HepG2 (cell line): ENCODE measurements around the gene TYROBP. TPM values are rescaled to one million over a fixed set of nuclear protein-coding genes. Genes with fewer than 3 reads are reported as not detected.
A peak's percentile ranks its signal among the peaks of the same experiment; 100 is the strongest.

Source experiments
- ARHGAP35 ChIP-seq: sonication (generic); formaldehyde crosslinking; IDR thresholded peaks from 2 replicates; pipeline ENCODE4 v1.9.0; 2022; ENCODE audit warnings: mild to moderate bottlenecking, inconsistent platforms, moderate library complexity, missing genetic modification reagents, borderline replicate concordance
- BORCS8-MEF2B ChIP-seq: sonication (generic); formaldehyde crosslinking; IDR thresholded peaks from 2 replicates; pipeline ENCODE4 v1.8.0; 2022; ENCODE audit warnings: mild to moderate bottlenecking, missing genetic modification reagents
- CBFB ChIP-seq: sonication (generic); formaldehyde crosslinking; IDR thresholded peaks from 2 replicates; pipeline ENCODE4 v1.4.0; 2020; ENCODE audit warnings: missing genetic modification reagents
- CCAR2 ChIP-seq: fragments of 200-400 bp; formaldehyde crosslinking; optimal IDR thresholded peaks from 2 replicates; pipeline ENCODE3; 2018; ENCODE audit warnings: low read depth, mild to moderate bottlenecking, low read length, moderate library complexity
- CHCHD3 ChIP-seq: sonication (generic); formaldehyde crosslinking; IDR thresholded peaks from 2 replicates; pipeline ENCODE4 v1.8.0; 2022; ENCODE audit warnings: mild to moderate bottlenecking, missing genetic modification reagents, moderate library complexity
- FIP1L1 ChIP-seq: fragments of 200-400 bp; formaldehyde crosslinking; IDR thresholded peaks from 2 replicates; pipeline ENCODE4 v1.6.1; 2018; ENCODE audit warnings: low read depth, mild to moderate bottlenecking, low read length, moderate library complexity, borderline replicate concordance; ENCODE audit not compliant: insufficient read depth
- FOSL2 ChIP-seq: sonication (generic); formaldehyde crosslinking; IDR thresholded peaks from 2 replicates; pipeline ENCODE4 v1.4.0; 2020; ENCODE audit warnings: missing genetic modification reagents
- FOXA3 ChIP-seq: IDR thresholded peaks from 2 replicates; pipeline ENCODE4 v1.6.1; 2016; ENCODE audit warnings: missing genetic modification reagents, missing compliant biosample characterization
- GLI4 ChIP-seq: sonication (generic); formaldehyde crosslinking; IDR thresholded peaks from 2 replicates; pipeline ENCODE4 v1.5.1; 2020; ENCODE audit warnings: missing genetic modification reagents, mild to moderate bottlenecking, moderate library complexity, borderline replicate concordance
- GTF2F1 ChIP-seq: fragments of 150-350 bp; IDR thresholded peaks from 2 replicates; pipeline ENCODE4 v1.6.1; 2014; ENCODE audit warnings: low read length
- KLF11 ChIP-seq: IDR thresholded peaks from 2 replicates; pipeline ENCODE4 v1.6.1; 2016; ENCODE audit warnings: missing compliant biosample characterization
- MTA1 ChIP-seq: sonication (generic); formaldehyde crosslinking; IDR thresholded peaks from 2 replicates; pipeline ENCODE4 v1.4.0; 2020; ENCODE audit warnings: missing genetic modification reagents, mild to moderate bottlenecking, borderline replicate concordance
- NONO ChIP-seq, 2 experiments: fragments of 450-650 bp in 1 of 2; sonication (generic) in 1 of 2; formaldehyde crosslinking in 1 of 2; IDR thresholded peaks in 1 of 2; conservative IDR thresholded peaks in 1 of 2; 2 replicates each; pipeline versions ENCODE4 v1.6.1 to v1.8.0; 2017 to 2022; ENCODE audit warnings: mild to moderate bottlenecking in 1 of 2, missing genetic modification reagents in 1 of 2, moderate library complexity in 1 of 2
- SRSF1 ChIP-seq: fragments of 200-400 bp; formaldehyde crosslinking; optimal IDR thresholded peaks from 2 replicates; pipeline ENCODE3; 2017; ENCODE audit warnings: mild to moderate bottlenecking, low read depth, low read length, moderate library complexity
- ZBTB42 ChIP-seq: sonication (generic); formaldehyde crosslinking; IDR thresholded peaks from 2 replicates; pipeline ENCODE4 v1.5.0; 2020; ENCODE audit warnings: mild to moderate bottlenecking, missing genetic modification reagents
- ZBTB7A ChIP-seq: sonication (generic); formaldehyde crosslinking; IDR thresholded peaks from 2 replicates; pipeline ENCODE4 v1.8.0; 2022; ENCODE audit warnings: mild to moderate bottlenecking, missing genetic modification reagents
- ZKSCAN5 ChIP-seq: sonication (generic); formaldehyde crosslinking; IDR thresholded peaks from 2 replicates; pipeline ENCODE4 v1.5.1; 2020; ENCODE audit warnings: mild to moderate bottlenecking, missing genetic modification reagents
- ZNF24 ChIP-seq: fragments of 450-650 bp; IDR thresholded peaks from 2 replicates; pipeline ENCODE4 v1.6.1; 2017; ENCODE audit warnings: antibody characterized with exemption, mild to moderate bottlenecking
- ZNF263 ChIP-seq: sonication (generic); formaldehyde crosslinking; IDR thresholded peaks from 2 replicates; pipeline ENCODE4 v1.4.0; 2020; ENCODE audit warnings: missing genetic modification reagents
- ZNF44 ChIP-seq: sonication (generic); formaldehyde crosslinking; IDR thresholded peaks from 2 replicates; pipeline ENCODE4 v1.5.1; 2020; ENCODE audit warnings: mild to moderate bottlenecking, missing genetic modification reagents
- ZNF570 ChIP-seq: sonication (generic); formaldehyde crosslinking; IDR thresholded peaks from 2 replicates; pipeline ENCODE4 v1.4.0; 2020; ENCODE audit warnings: mild to moderate bottlenecking, missing genetic modification reagents, borderline replicate concordance
- ZNF724P ChIP-seq: sonication (generic); formaldehyde crosslinking; IDR thresholded peaks from 2 replicates; pipeline ENCODE4 v1.8.0; 2022; ENCODE audit warnings: missing genetic modification reagents, borderline replicate concordance
- ZNF841 ChIP-seq: sonication (generic); formaldehyde crosslinking; IDR thresholded peaks from 2 replicates; pipeline ENCODE4 v1.8.1; 2023; ENCODE audit warnings: missing genetic modification reagents, borderline replicate concordance
- ZNF878 ChIP-seq: sonication (generic); formaldehyde crosslinking; IDR thresholded peaks from 2 replicates; pipeline ENCODE4 v1.8.1; 2023; ENCODE audit warnings: mild to moderate bottlenecking, missing genetic modification reagents, moderate library complexity
- ZSCAN12 ChIP-seq: sonication (generic); formaldehyde crosslinking; IDR thresholded peaks from 2 replicates; pipeline ENCODE4 v1.9.0; 2021; ENCODE audit warnings: mild to moderate bottlenecking, missing genetic modification reagents
- polyA plus RNA-seq, 8 experiments: library from polyadenylated mRNA; depleted of rRNA in 3 of 8; stranded (reverse) in 7 of 8; unstranded in 1 of 8; fragments of >200 nt; fragmentation: Illumina TruSeq in 4 of 8; extraction: Trizol in 4 of 8; gene quantifications; 2 replicates each; pipeline versions ENCODE4 v1.2.1 to v1.2.3, GENCODE V29; 2011 to 2016; ENCODE audit warnings: low read depth in 4 of 8, missing spikeins in 1 of 8, mixed read lengths in 1 of 8; ENCODE audit not compliant: insufficient read depth in 1 of 8
- total RNA-seq, 5 experiments: library from RNA; depleted of rRNA; stranded (reverse); fragments of >200 nt; fragmentation: Illumina TruSeq; extraction: Trizol; gene quantifications; 2 replicates each; pipeline ENCODE4 v1.2.3, GENCODE V29; 2016; ENCODE audit warnings: low read depth in 1 of 5
- TF ChIP-seq, protein P1 (sequence below): sonication (generic); formaldehyde crosslinking; IDR thresholded peaks from 2 replicates; pipeline ENCODE4 v1.9.0; 2021; ENCODE audit warnings: missing genetic modification reagents, mild to moderate bottlenecking, borderline replicate concordance
- TF ChIP-seq, protein P2 (sequence below): sonication (generic); formaldehyde crosslinking; IDR thresholded peaks from 2 replicates; pipeline ENCODE4 v1.5.0; 2020; ENCODE audit warnings: mild to moderate bottlenecking, missing genetic modification reagents

TYROBP gene
- total and polyA plus RNA-seq, 2 of the 13 experiments (the other 11 are each of a cell fraction or from before 2014, with no cell fraction given) = not detected

DNA sequence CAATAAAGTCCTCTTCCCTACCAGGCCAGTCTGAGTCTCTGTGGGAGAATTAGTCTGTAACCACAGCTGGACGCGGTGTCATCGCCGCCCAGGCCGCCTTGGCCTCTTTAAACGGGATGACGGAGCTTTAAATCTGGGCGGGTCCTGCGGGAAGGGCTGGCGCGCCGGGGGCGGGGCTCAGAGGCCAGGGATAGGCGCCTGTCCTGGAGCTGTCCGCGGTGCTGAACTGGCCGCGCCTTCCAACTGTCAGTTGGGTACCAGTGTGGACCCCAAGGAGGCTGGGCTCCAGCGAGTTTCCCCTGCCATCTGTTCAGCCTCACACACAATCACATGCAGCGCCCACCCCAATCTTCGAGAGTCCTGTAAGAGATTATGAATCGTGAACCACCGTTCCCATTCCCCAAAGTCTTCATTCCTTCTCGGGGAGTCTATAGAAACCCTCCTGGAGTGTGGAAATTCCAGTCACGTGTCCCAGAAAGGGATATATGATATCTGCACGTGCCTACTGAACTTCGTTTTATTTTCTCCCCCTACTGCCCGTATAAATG is 28.3 kb downstream of the TYROBP start (continued):
- TF ChIP-seq, protein P1, sequence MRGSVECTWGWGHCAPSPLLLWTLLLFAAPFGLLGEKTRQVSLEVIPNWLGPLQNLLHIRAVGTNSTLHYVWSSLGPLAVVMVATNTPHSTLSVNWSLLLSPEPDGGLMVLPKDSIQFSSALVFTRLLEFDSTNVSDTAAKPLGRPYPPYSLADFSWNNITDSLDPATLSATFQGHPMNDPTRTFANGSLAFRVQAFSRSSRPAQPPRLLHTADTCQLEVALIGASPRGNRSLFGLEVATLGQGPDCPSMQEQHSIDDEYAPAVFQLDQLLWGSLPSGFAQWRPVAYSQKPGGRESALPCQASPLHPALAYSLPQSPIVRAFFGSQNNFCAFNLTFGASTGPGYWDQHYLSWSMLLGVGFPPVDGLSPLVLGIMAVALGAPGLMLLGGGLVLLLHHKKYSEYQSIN (CRISPR knock-in tag) = 0 out of 2 replicates have a peak, but pooled peaks have one; percentile 55
- TF ChIP-seq ZNF44 (no peak), KLF11 (CRISPR knock-in tag) (peak; percentile 95), CBFB (CRISPR knock-in tag) (peak; percentile 60; the same call in 1 of the 2 replicates), BORCS8-MEF2B (CRISPR knock-in tag) (peak; percentile 95), ZNF24 (no peak), ARHGAP35 (CRISPR knock-in tag) (peak; percentile 86), SRSF1 (no peak), ZNF263 (CRISPR knock-in tag) (peak; percentile 90), CHCHD3 (peak; percentile 88), ZBTB7A (CRISPR knock-in tag) (peak; percentile 64; the same call in 1 of the 2 replicates), ZSCAN12 (CRISPR knock-in tag) (peak; percentile 97), ZKSCAN5 (0 out of 2 replicates have a peak, but pooled peaks have one; percentile 36), ZNF878 (CRISPR knock-in tag) (peak; percentile 86; the same call in 1 of the 2 replicates), CCAR2 (no peak), ZNF841 (CRISPR knock-in tag) (no peak), ZBTB42 (no peak), FOXA3 (CRISPR knock-in tag) (peak; percentile 36; the same call in 1 of the 2 replicates), NONO (IDR thresholded peaks at IDR 0.05) (no peak), NONO (CRISPR knock-in tag; conservative IDR thresholded peaks at IDR 0.05) (no peak), ZNF724P (peak; percentile 87; the same call in 1 of the 2 replicates), GLI4 (CRISPR knock-in tag) (peak; percentile 91; the same call in 1 of the 2 replicates), MTA1 (CRISPR knock-in tag) (no peak), GTF2F1 (no peak), ZNF570 (CRISPR knock-in tag) (0 out of 2 replicates have a peak, but pooled peaks have one; percentile 37), FOSL2 (CRISPR knock-in tag) (peak; percentile 64), FIP1L1 (no peak)
- TF ChIP-seq, protein P2, sequence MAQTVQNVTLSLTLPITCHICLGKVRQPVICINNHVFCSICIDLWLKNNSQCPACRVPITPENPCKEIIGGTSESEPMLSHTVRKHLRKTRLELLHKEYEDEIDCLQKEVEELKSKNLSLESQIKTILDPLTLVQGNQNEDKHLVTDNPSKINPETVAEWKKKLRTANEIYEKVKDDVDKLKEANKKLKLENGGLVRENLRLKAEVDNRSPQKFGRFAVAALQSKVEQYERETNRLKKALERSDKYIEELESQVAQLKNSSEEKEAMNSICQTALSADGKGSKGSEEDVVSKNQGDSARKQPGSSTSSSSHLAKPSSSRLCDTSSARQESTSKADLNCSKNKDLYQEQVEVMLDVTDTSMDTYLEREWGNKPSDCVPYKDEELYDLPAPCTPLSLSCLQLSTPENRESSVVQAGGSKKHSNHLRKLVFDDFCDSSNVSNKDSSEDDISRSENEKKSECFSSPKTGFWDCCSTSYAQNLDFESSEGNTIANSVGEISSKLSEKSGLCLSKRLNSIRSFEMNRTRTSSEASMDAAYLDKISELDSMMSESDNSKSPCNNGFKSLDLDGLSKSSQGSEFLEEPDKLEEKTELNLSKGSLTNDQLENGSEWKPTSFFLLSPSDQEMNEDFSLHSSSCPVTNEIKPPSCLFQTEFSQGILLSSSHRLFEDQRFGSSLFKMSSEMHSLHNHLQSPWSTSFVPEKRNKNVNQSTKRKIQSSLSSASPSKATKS = 0 out of 2 replicates have a peak, but pooled peaks have one; percentile 21
